Medulla oblongata (tissue), 1 donor: ENCODE data around the gene CHCHD2.
"Not testable (repeated sequence)": the region's sequence is repeated elsewhere in the genome, so short reads cannot be mapped to it uniquely, and the experiment has no call there.

Experiments
- DNase-seq: peaks from one replicate; pipeline ENCODE4 v3.0.0-alpha.2; 2015; ENCODE audit errors: extremely low spot score

CHCHD2 gene

GRCh38 chr7:56106108-56107073 is at the start of gene CHCHD2:
CHCHD2 (minus strand) TSS chr7:56106476; CDS start chr7:56106413, 63 bp downstream.
- DNase-seq: peak; percentile 99

GRCh38 chr7:56131062-56131461 is 24.8 kb upstream of the CHCHD2 start:
- DNase-seq: not testable (repeated sequence)

GRCh38 chr7:56127241-56127975 is 21.1 kb upstream of the CHCHD2 start:
- DNase-seq: no peak

GRCh38 chr7:56125831-56126230 is 19.6 kb upstream of the CHCHD2 start:
- DNase-seq: no peak

- DNase-seq: no peak
Measured at GRCh38 chr7:56124981-56125380, 18.7 kb upstream of the CHCHD2 start.

GRCh38 chr7:56121440-56121839 is 15.2 kb upstream of the CHCHD2 start:
- no peak for DNase-seq

- no peak for DNase-seq
Measured at GRCh38 chr7:56115852-56116538, 9.7 kb upstream of the CHCHD2 start, which contains the start of gene NUPR2. NUPR2 (minus strand) TSS chr7:56116417; CDS start chr7:56116314, 103 bp downstream.

- not testable (repeated sequence) for DNase-seq
Measured at GRCh38 chr7:56112244-56112643, 6.0 kb upstream of the CHCHD2 start.

GRCh38 chr7:56110611-56111010 is 4.3 kb upstream of the CHCHD2 start:
- no peak for DNase-seq

- DNase-seq: no peak
Measured at GRCh38 chr7:56107954-56108258, 1.6 kb upstream of the CHCHD2 start.

GRCh38 chr7:56105508-56105907 is 768 bp downstream of the CHCHD2 start:
- DNase-seq: no peak

GRCh38 chr7:56104138-56104537 is 2.1 kb downstream of the CHCHD2 start:
- not testable (repeated sequence) for DNase-seq

- DNase-seq: no peak
Measured at GRCh38 chr7:56099653-56100052, 6.6 kb downstream of the CHCHD2 start.

- not testable (repeated sequence) for DNase-seq
Measured at GRCh38 chr7:56098187-56099008, 7.9 kb downstream of the CHCHD2 start.

- no peak for DNase-seq
Measured at GRCh38 chr7:56097700-56098099, 8.6 kb downstream of the CHCHD2 start.

GRCh38 chr7:56092789-56093531 is 13.3 kb downstream of the CHCHD2 start, which contains the start of gene PHKG1:
PHKG1 (minus strand) TSS chr7:56092952; CDS start chr7:56088941, 4,011 bp downstream.
- peak; percentile 89 for DNase-seq

- not testable (repeated sequence) for DNase-seq
Measured at GRCh38 chr7:56092388-56092787, 13.9 kb downstream of the CHCHD2 start.

- DNase-seq: peak; percentile 80
Measured at GRCh38 chr7:56091591-56091990, 14.7 kb downstream of the CHCHD2 start.

GRCh38 chr7:56087445-56087844 is 18.8 kb downstream of the CHCHD2 start:
- no peak for DNase-seq

- no peak for DNase-seq
Measured at GRCh38 chr7:56086761-56087160, 19.5 kb downstream of the CHCHD2 start.
